Psoas muscle (tissue), 8 donors: ENCODE data around the gene PCDH10. TPM values are rescaled to one million over a fixed set of nuclear protein-coding genes. Genes with fewer than 3 reads are reported as not detected.
A peak's percentile ranks its signal among the peaks of the same experiment; 100 is the strongest.

Experiments used
- ATAC-seq, 4 donors: fragments of 200-7000 bp; cut with Tn5 transposase; one replicate each; pipeline ENCODE4 v1.9.1; 2020; ENCODE audit warnings: moderate library complexity in 3 of 4, mild to moderate bottlenecking in 2 of 4
- DNase-seq, 2 donors: peaks; one replicate each; pipeline ENCODE4 v3.0.0-alpha.2; 2020
- H3K27ac ChIP-seq: fragments of 200-600 bp; one replicate; pipeline ENCODE4 v1.8.0; 2022
- H3K27me3 ChIP-seq, 3 donors: fragments of 200-600 bp in 1 of 3; one replicate each; pipeline versions ENCODE4 v1.6.1 to v1.8.0; 2013 to 2022; ENCODE audit warnings: low read length in 2 of 3, mild to moderate bottlenecking in 2 of 3, moderate library complexity in 1 of 3; ENCODE audit not compliant: insufficient read depth in 3 of 3
- H3K36me3 ChIP-seq, 2 donors: fragments of 200-600 bp in 1 of 2; one replicate each; pipeline versions ENCODE4 v1.6.1 to v1.8.0; 2013 to 2022; ENCODE audit warnings: low read depth in 1 of 2, mild to moderate bottlenecking in 1 of 2, moderate library complexity in 1 of 2; ENCODE audit not compliant: insufficient read depth in 1 of 2
- H3K4me1 ChIP-seq: fragments of 200-600 bp; one replicate; pipeline ENCODE4 v1.8.0; 2022
- H3K4me3 ChIP-seq: fragments of 200-600 bp; one replicate; pipeline ENCODE4 v1.8.0; 2022; ENCODE audit warnings: mild to moderate bottlenecking
- H3K9me3 ChIP-seq: fragments of 200-600 bp; one replicate; pipeline ENCODE4 v1.8.0; 2022
- CTCF ChIP-seq: fragments of 200-600 bp; IDR thresholded peaks from one replicate; pipeline ENCODE4 v1.8.0; 2022; ENCODE audit warnings: antibody characterized with exemption
- WGBS, 3 donors: extraction: QIAGEN DNeasy Blood & Tissue Kit; methylation state at CpG; one replicate each; pipeline versions ENCODE4 v1.1.6 to v1.1.7; 2013; 5-methylcytosine and 5-hydroxymethylcytosine counted together
- intact Hi-C, 2 donors: fragments of 100-400 bp; cut with DNase I; formaldehyde crosslinking; loops; one replicate each; pipeline versions ENCODE4 v1.11.0 to v1.14.2; 2022
- polyA plus RNA-seq, 3 donors: library from polyadenylated mRNA; stranded (reverse); fragments of 200-250 nt; gene quantifications; one replicate each; pipeline ENCODE4 v1.2.3, GENCODE V29; 2013
- total RNA-seq, 4 donors: library from RNA; stranded (reverse); fragmentation: NEBNext Ultra II Directional in 2 of 4; extraction: Animal tissue kit (Norgen Biotek cat#: 25700) in 2 of 4; gene quantifications; one replicate each; pipeline versions ENCODE4 v1.2.1 to v1.2.4, GENCODE V29; 2021 to 2023
- donor health status: healthy with polysubstance abuse.
- donor health status: DM: no; HTN: no; CAD: no; lungs with moderate emphysema.
- donor health status: Bipolar disorder and iron deficiency.
- donor health status: healthy.
- donor health status: DM: yes; HTN: yes; CAD: no.
- donor health status: DM: no; HTN: no; CAD: no.
- donor health status: DM: no; HTN: no; CAD: no.
- donor health status: DM: yes; HTN: yes; CAD: no.

The PCDH10 gene
- total and polyA plus RNA-seq, 7 donors: 0.01 to 0.12 (median 0.03) TPM; not detected in 3

GRCh38 chr4:133151691-133152329, 2.7 kb downstream of the PCDH10 start:
- WGBS, 3 donors: 0 to 1% (median 0%) methylated on average over 50 to 62 of the region's 62 CpGs
- H3K27me3 ChIP-seq: peaks cover 7 to 86% (median 38%) of the 10 kb centered on the region in 3 donors
- intact Hi-C loops: no loop called here
- no peak overlapping the region for H3K27ac ChIP-seq
- H3K9me3 ChIP-seq: no peaks in the 10 kb centered on the region
- TF ChIP-seq CTCF: no peak
- H3K36me3 ChIP-seq: no peaks in the 10 kb centered on the region
- H3K4me3 ChIP-seq: peak overlapping the region; percentile 62
- ATAC-seq: no peak
- DNase-seq: peak in 1 of 2 donors; percentile 36
- peaks cover 26% of the 10 kb centered on the region for H3K4me1 ChIP-seq

DNA sequence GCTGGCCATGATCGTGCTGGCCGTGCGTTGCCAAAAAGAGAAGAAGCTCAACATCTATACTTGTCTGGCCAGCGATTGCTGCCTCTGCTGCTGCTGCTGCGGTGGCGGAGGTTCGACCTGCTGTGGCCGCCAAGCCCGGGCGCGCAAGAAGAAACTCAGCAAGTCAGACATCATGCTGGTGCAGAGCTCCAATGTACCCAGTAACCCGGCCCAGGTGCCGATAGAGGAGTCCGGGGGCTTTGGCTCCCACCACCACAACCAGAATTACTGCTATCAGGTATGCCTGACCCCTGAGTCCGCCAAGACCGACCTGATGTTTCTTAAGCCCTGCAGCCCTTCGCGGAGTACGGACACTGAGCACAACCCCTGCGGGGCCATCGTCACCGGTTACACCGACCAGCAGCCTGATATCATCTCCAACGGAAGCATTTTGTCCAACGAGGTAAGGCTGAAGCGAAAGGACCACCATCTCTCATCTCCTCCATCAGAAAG, 3.3 kb downstream of the PCDH10 start:
- peaks cover 25% of the 10 kb centered on the region for H3K4me1 ChIP-seq
- H3K27ac ChIP-seq: no peak overlapping the region
- ATAC-seq (no peak), DNase-seq (no peak)
- H3K27me3 ChIP-seq: peaks cover 7 to 81% (median 38%) of the 10 kb centered on the region in 3 donors
- TF ChIP-seq CTCF: no peak
- intact Hi-C loops: no loop called here
- 1 to 4% (median 2%) methylated on average over 25 to 26 of the region's 26 CpGs for WGBS, 3 donors
- no peaks in the 10 kb centered on the region for H3K9me3 ChIP-seq
- H3K36me3 ChIP-seq: no peaks in the 10 kb centered on the region
- H3K4me3 ChIP-seq: peak overlapping the region; percentile 62

- no peaks in the 10 kb centered on the region for H3K9me3 ChIP-seq
- H3K4me1 ChIP-seq: peaks cover 19% of the 10 kb centered on the region
- TF ChIP-seq CTCF: no peak
- WGBS, 3 donors: 13 to 16% (median 15%) methylated on average over 20 of the region's 20 CpGs
- intact Hi-C loops: no loop called here
- no peak for DNase-seq
- no peak for ATAC-seq
- no peak overlapping the region for H3K27ac ChIP-seq
- H3K27me3 ChIP-seq: peaks cover 7 to 75% (median 37%) of the 10 kb centered on the region in 3 donors
- H3K4me3 ChIP-seq: peak overlapping the region; percentile 62
- no peaks in the 10 kb centered on the region for H3K36me3 ChIP-seq
Measured at GRCh38 chr4:133152831-133153481, 3.9 kb downstream of the PCDH10 start.

GRCh38 chr4:133154725-133155124, 5.6 kb downstream of the PCDH10 start:
- 25 to 29% (median 26%) methylated on average over 4 of the region's 4 CpGs for WGBS, 3 donors
- Histone ChIP-seq H3K4me3 (no peak overlapping the region), H3K27ac (no peak overlapping the region), H3K9me3 (no peaks in the 10 kb centered on the region), H3K36me3 (no peaks in the 10 kb centered on the region), H3K4me1 (peaks cover 15% of the 10 kb centered on the region), H3K27me3 (peaks cover 7 to 57% (median 32%) of the 10 kb centered on the region in 3 donors)
- intact Hi-C loops: no loop called here
- DNase-seq (no peak), ATAC-seq (no peak)
- TF ChIP-seq CTCF: peak; percentile 6
